Neural cell (in vitro differentiated cells): Measurements from ENCODE around the gene ACSM5. TPM values are rescaled to one million over a fixed set of nuclear protein-coding genes. Genes with fewer than 3 reads are reported as not detected.
"Not testable (repeated sequence)": the region's sequence is repeated elsewhere in the genome, so short reads cannot be mapped to it uniquely, and the experiment has no call there.

ENCODE experiments used
- H2AFZ ChIP-seq: fragments of 200-600, 300-800 bp; sonication (generic), shearing (Covaris generic); 2 replicates; pipeline ENCODE4 v1.6.0; 2014; ENCODE audit warnings: low read depth, mild to moderate bottlenecking, antibody characterized with exemption, low read length, moderate library complexity
- H3F3A ChIP-seq: fragments of 200-600 bp; shearing (Covaris generic); 2 replicates; pipeline ENCODE4 v1.6.1; 2016; ENCODE audit warnings: mild to moderate bottlenecking, moderate library complexity, mixed read lengths, antibody characterized with exemption, low read length; ENCODE audit not compliant: insufficient read depth, poor library complexity, severe bottlenecking
- H3K27ac ChIP-seq: fragments of 200-600, 300-800 bp; sonication (generic), shearing (Covaris generic); 2 replicates; pipeline ENCODE4 v1.5.1; 2014; ENCODE audit warnings: mild to moderate bottlenecking, low read length, moderate library complexity
- H3K27me3 ChIP-seq: fragments of 300-800, 200-600 bp; sonication (generic), shearing (Covaris generic); 2 replicates; pipeline ENCODE4 v1.6.0; 2014; ENCODE audit warnings: mild to moderate bottlenecking, low read depth, low read length, moderate library complexity; ENCODE audit not compliant: insufficient read depth
- H3K36me3 ChIP-seq: fragments of 300-800, 200-600 bp; sonication (generic), shearing (Covaris generic); 2 replicates; pipeline ENCODE4 v1.5.1; 2014; ENCODE audit warnings: mild to moderate bottlenecking, antibody characterized with exemption, low read length, moderate library complexity; ENCODE audit not compliant: insufficient read depth
- H3K4me2 ChIP-seq: fragments of 300-800, 200-600 bp; sonication (generic), shearing (Covaris generic); 2 replicates; pipeline ENCODE4 v1.6.0; 2014; ENCODE audit warnings: mild to moderate bottlenecking, low read length
- H3K4me3 ChIP-seq: fragments of 300-800, 200-600 bp; sonication (generic), shearing (Covaris generic); 2 replicates; pipeline ENCODE4 v1.5.1; 2014; ENCODE audit warnings: mild to moderate bottlenecking, low read length, moderate library complexity
- H3K79me2 ChIP-seq: fragments of 200-600 bp; shearing (Covaris generic); replicated peaks from 2 replicates; pipeline ENCODE4 v1.6.0; 2014; ENCODE audit warnings: mild to moderate bottlenecking, low read length, moderate library complexity; ENCODE audit not compliant: insufficient read depth
- H3K9ac ChIP-seq: fragments of 300-800, 200-600 bp; sonication (generic), shearing (Covaris generic); 2 replicates; pipeline ENCODE4 v1.6.1; 2016; ENCODE audit warnings: mild to moderate bottlenecking, low read length, mixed read lengths
- H3K9me2 ChIP-seq: fragments of 200-600 bp; shearing (Covaris generic); 2 replicates; pipeline ENCODE4 v1.6.1; 2016; ENCODE audit warnings: mild to moderate bottlenecking, low read length, mixed read lengths; ENCODE audit not compliant: insufficient read depth
- H3K9me3 ChIP-seq: fragments of 200-600, 300-800 bp; sonication (generic), shearing (Covaris generic); 2 replicates; pipeline ENCODE4 v1.6.1; 2016; ENCODE audit warnings: mild to moderate bottlenecking, mixed run types, low read length, moderate library complexity, mixed read lengths
- H4K20me1 ChIP-seq: fragments of 200-600 bp; shearing (Covaris generic); 2 replicates; pipeline ENCODE4 v1.6.1; 2016; ENCODE audit warnings: mild to moderate bottlenecking, mixed run types; ENCODE audit not compliant: insufficient read depth
- CTCF ChIP-seq: fragments of 450-650 bp; IDR thresholded peaks from 2 replicates; pipeline ENCODE4 v1.5.1; 2014; ENCODE audit warnings: antibody characterized with exemption, mild to moderate bottlenecking, moderate library complexity; ENCODE audit not compliant: poor library complexity, severe bottlenecking
- EP300 ChIP-seq: fragments of 450-650 bp; conservative IDR thresholded peaks from 2 replicates; pipeline ENCODE4 v1.6.1; 2014; ENCODE audit warnings: antibody characterized with exemption, mild to moderate bottlenecking, moderate library complexity; ENCODE audit not compliant: poor library complexity, severe bottlenecking
- EZH2 ChIP-seq: fragments of 200-600, 300-800 bp; shearing (Covaris generic), sonication (generic); IDR thresholded peaks from 2 replicates; pipeline ENCODE4 v1.6.1; 2014; ENCODE audit warnings: antibody characterized with exemption, low read length, borderline replicate concordance, mild to moderate bottlenecking; ENCODE audit not compliant: insufficient read depth, poor library complexity, severe bottlenecking
- MXI1 ChIP-seq: fragments of 450-650 bp; conservative IDR thresholded peaks from 2 replicates; pipeline ENCODE4 v1.6.1; 2014; ENCODE audit warnings: antibody characterized with exemption, mild to moderate bottlenecking; ENCODE audit not compliant: poor library complexity, severe bottlenecking
- POLR2AphosphoS5 ChIP-seq: IDR thresholded peaks from 2 replicates; pipeline ENCODE4 v1.6.1; 2012
- RAD21 ChIP-seq: fragments of 450-650 bp; conservative IDR thresholded peaks from 2 replicates; pipeline ENCODE4 v1.6.1; 2014; ENCODE audit warnings: antibody characterized with exemption, mild to moderate bottlenecking, moderate library complexity
- REST ChIP-seq: IDR thresholded peaks from 2 replicates; pipeline ENCODE4 v1.6.1; 2012; ENCODE audit warnings: borderline replicate concordance
- SMC3 ChIP-seq: fragments of 450-650 bp; conservative IDR thresholded peaks from 2 replicates; pipeline ENCODE4 v1.6.1; 2014; ENCODE audit warnings: antibody characterized with exemption, mild to moderate bottlenecking, moderate library complexity; ENCODE audit not compliant: poor library complexity
- TAF1 ChIP-seq: IDR thresholded peaks from 2 replicates; pipeline ENCODE4 v1.6.1; 2012; ENCODE audit warnings: low read depth
- polyA plus RNA-seq: library from polyadenylated mRNA; depleted of rRNA; stranded (reverse); fragments of >200 nt; gene quantifications from 2 replicates; pipeline ENCODE4 v1.2.3, GENCODE V29; 2014

Gene ACSM5
- polyA plus RNA-seq, 1 donor from 2014 or later: not detected

GRCh38 chr16:20424129-20424866, 15.0 kb downstream of the ACSM5 start:
- Histone ChIP-seq H3K4me2 (no peak overlapping the region), H3K4me3 (no peak overlapping the region), H4K20me1 (no peaks in the 10 kb centered on the region), H3K36me3 (no peaks in the 10 kb centered on the region), H3K9me3 (no peaks in the 10 kb centered on the region), H3K9me2 (no peaks in the 10 kb centered on the region), H3K9ac (no peak overlapping the region), H3K79me2 (no peaks in the 10 kb centered on the region), H2AFZ (no peak overlapping the region), H3K27me3 (no peaks in the 10 kb centered on the region), H3F3A (no peaks in the 10 kb centered on the region), H3K27ac (no peak overlapping the region)
- TF ChIP-seq REST (no peak), MXI1 (no peak), TAF1 (no peak), EP300 (no peak), POLR2AphosphoS5 (no peak), CTCF (no peak), SMC3 (no peak), EZH2 (no peak), RAD21 (no peak)

- not testable (repeated sequence) for H3K9ac ChIP-seq, H3K9me2 ChIP-seq, H3K79me2 ChIP-seq, H3K9me3 ChIP-seq, H3K36me3 ChIP-seq, H3K4me2 ChIP-seq, H2AFZ ChIP-seq, H4K20me1 ChIP-seq, H3K27ac ChIP-seq, H3K4me3 ChIP-seq, H3K27me3 ChIP-seq, H3F3A ChIP-seq
Measured at GRCh38 chr16:20427401-20427797, 18.1 kb downstream of the ACSM5 start.

- H3K4me2 ChIP-seq, H3K9me2 ChIP-seq, H3K9me3 ChIP-seq, H3K79me2 ChIP-seq, H4K20me1 ChIP-seq, H3F3A ChIP-seq, H3K36me3 ChIP-seq, H3K27me3 ChIP-seq, H3K9ac ChIP-seq, H3K27ac ChIP-seq, H2AFZ ChIP-seq, H3K4me3 ChIP-seq: not testable (repeated sequence)
Measured at GRCh38 chr16:20429499-20429898, 20.2 kb downstream of the ACSM5 start.

GRCh38 chr16:20430480-20430879, 21.1 kb downstream of the ACSM5 start:
- not testable (repeated sequence) for H3K4me3 ChIP-seq, H4K20me1 ChIP-seq, H3K4me2 ChIP-seq, H3F3A ChIP-seq, H3K36me3 ChIP-seq, H3K27ac ChIP-seq, H2AFZ ChIP-seq, H3K9ac ChIP-seq, H3K79me2 ChIP-seq, H3K9me2 ChIP-seq, H3K9me3 ChIP-seq, H3K27me3 ChIP-seq
